Right renal pelvis (tissue), 4 donors: ENCODE results near the gene KMT5B. TPM values are rescaled to one million over a fixed set of nuclear protein-coding genes. Genes with fewer than 3 reads are reported as not detected.

Experiments used
- DNase-seq, 4 donors: peaks; one replicate each; pipeline ENCODE4 v3.0.0-alpha.2; 2013; ENCODE audit warnings: low read depth in 4 of 4, low spot score in 3 of 4, missing footprints in 1 of 4
- polyA plus RNA-seq, 4 donors: library from polyadenylated mRNA; unstranded; fragments of 120-200 nt; gene quantifications; one replicate each; pipeline ENCODE4 v1.2.1, GENCODE V29; 2013; ENCODE audit not compliant: insufficient read length in 4 of 4

Gene KMT5B
- polyA plus RNA-seq, 4 donors = 61.7 to 83.1 (median 80.9) TPM

GRCh38 chr11:68122936-68123539 lies 90.1 kb downstream of the KMT5B start:
- no peak for DNase-seq

GRCh38 chr11:68121067-68121899 lies 91.8 kb downstream of the KMT5B start, which contains the start of gene CHKA:
CHKA (minus strand) TSS chr11:68121388; CDS start chr11:68121177, 211 bp downstream.
- DNase-seq = peak; percentile 84 to 90 (median 88)

DNA sequence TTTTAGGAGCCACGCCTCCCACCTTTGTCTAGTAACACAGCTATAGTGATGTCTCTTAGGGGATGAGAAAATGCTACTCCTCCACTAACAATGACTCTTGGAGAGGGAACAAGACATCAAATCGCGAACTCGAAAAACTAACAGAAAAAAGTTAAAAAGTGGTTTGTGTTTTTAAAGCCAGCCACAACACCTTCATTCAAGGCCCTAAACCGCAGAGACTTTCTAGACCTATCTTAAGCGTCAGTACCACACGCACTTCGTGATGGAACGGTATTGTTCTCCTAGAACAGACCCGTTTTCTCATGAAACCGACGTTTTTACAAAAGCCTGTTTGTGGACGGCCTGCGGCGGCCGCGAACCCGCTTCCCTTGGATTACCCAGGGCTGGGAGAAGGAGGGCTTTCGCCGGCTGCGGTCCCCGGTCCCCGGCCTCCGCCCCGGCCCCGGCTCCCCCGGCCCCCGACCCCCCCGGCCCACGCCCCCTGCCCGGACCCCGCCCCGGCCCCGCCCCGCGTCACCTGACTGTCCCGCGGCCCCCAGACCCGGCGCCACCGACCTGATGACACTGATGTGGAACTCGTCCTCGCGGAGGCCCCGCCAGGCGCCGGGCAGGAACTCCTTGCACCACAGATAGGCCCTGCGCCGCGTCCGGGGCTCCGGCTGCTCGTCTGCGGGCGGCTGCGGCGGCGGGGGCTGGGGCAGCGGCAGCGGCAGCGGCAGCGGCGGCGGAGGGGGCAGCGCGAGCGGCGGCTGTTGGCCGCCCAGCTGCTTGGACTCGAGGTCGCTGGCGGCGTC lies 92.6 kb downstream of the KMT5B start:
- DNase-seq = peak in 1 of 4 donors; percentile 19

DNA sequence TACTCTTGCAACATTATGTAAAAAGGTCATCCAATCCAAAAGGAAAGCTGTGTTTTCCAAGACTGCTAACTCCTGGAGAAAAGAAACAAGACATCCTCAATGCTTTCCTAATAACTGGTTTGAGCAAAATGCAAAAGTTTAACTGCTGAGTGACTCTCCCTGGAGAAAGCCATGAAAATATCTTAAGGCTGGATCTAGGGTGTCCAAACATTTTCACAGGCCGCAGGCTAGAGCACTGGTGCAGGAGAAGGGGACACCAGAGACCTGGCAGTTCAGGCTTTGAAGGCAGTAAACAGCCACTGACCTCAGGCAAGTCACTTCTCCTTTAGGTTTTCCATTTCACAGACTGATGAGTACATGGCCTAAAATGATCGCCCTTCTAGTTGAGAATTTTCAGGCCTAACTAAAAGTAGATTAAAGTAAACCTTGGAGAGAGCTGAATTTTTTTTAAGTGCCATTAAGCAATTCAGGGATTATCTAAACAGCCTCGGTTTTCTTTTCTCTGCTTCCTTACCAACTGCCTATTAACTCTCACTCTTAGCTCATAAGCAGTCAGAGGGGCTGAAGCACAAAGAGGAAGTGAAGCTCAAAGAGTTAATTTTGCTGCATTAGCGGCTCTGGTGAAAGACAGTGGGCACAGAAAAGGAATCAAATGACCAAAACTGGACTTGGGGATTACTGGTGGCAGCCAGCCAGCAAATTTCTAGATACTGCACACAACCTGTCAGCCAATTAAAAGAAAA lies 94.2 kb downstream of the KMT5B start:
- DNase-seq = no peak

GRCh38 chr11:68117853-68118470 lies 95.1 kb downstream of the KMT5B start:
- no peak for DNase-seq

- no peak for DNase-seq
These were observed 96.1 kb downstream of the KMT5B start for GRCh38 chr11:68116974-68117373.

DNA sequence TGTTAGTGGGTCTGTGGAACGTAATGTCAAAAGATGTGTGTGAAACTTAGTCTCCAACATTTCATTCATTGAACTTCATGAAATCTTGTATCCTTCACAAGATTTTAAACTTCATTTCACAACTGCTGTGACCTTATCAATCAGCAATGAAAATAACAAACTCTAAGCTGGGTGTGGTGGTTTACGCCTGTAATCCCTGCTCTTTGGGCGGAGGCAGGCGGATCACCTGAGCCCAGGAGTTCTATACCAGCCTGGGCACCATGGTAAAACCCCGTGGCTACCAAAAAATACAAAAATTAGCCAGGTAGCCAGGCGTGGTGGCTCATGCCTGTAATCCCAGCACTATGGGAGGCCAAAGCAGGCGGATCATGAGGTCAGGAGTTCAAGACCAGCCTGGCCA lies 97.0 kb downstream of the KMT5B start:
- DNase-seq = no peak

GRCh38 chr11:68115285-68115684 lies 97.8 kb downstream of the KMT5B start:
- DNase-seq = no peak

DNA sequence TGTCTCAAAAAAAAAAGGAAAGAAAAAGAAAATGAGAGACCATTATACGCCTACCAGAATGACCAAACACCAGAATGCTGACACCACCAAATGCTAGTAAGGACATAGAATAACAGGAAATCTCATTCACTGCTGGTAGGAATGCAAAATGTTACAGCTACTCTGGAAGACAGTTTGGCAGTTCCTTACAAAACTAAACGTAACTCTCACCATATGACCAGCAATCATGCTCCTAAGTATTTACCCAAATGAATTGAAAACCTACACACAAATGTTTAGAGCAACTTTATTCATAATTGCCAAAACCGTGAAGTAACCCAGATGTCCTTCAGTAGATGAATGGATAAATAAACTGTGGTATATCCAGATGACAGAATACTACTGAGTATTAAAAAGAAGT lies 99.1 kb downstream of the KMT5B start:
- DNase-seq = no peak

DNA sequence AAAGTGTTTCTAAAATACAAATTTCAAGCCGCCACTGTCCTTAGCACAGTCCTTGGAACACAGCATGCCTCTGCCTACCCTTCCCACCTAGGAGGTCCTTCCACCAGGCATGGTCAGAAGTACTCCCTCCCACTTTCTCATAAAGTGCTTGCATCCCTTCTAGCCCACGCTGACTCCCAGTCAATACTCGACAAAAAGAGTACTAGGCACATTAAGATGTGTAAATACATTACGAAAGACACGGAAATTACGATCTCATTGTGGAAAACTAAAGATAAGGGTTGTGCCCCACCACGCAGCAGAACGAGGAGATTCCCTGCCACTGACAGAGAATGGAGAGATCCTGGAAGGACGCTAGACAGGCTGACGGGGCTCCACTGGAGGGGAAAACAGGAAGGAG lies 105.4 kb downstream of the KMT5B start:
- no peak for DNase-seq

DNA sequence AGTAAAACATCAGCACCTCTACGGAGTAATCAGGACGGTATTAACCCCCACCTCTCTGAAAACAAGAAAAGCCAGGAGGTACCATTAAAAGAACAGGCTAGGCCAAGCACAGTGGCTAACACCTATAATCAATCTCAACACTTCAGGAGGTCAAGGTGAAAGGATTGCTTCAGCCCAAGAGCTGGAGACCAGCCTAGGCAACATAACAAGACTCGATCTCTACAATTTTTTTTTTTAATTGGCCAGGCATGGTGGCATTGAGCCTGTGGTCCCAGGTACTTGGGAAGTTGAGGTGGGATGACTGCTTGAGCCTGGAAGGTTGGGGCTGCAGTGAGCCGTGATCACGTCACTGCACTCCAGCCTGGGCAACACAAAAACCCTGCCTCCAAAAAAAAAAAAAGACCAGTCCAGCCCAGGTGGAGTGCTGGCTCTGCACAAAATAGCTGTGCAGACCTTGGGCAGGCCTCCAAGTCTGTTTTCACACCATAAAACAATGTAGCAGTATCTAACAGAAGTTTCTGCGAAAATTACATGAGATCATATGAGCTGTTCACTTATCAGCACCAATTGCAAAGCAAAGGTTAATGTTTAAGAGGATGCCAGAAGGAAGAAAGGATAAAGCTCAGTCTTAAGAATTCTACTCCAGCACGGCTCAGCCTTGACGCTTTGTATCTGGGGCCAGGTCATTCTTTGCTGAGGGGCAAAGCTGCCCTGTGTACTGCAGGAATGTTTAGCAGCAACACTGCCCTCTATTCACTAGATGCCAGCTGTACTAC lies 106.7 kb downstream of the KMT5B start:
- no peak for DNase-seq

Other genes with a start within 250 kb of the KMT5B start
- gene UNC93B1, start 209.2 kb downstream of the KMT5B start, polyA plus RNA-seq = 10 to 100 TPM in 1 of 4 donors, 1 to 10 TPM in 3; 8.0 to 13.8 (median 9.4) TPM
- 1 to 10 TPM; 1.5 to 3.0 (median 2.2) TPM for gene ALDH3B1, start 203.0 kb downstream of the KMT5B start, polyA plus RNA-seq
- gene NDUFS8, start 182.6 kb downstream of the KMT5B start, polyA plus RNA-seq = 100 to 1,000 TPM in 1 of 4 donors, 10 to 100 TPM in 3; 72.0 to 122 (median 81.9) TPM
- gene TCIRG1, start 174.3 kb downstream of the KMT5B start, polyA plus RNA-seq = 10 to 100 TPM; 17.6 to 28.9 (median 20.6) TPM
- 10 to 100 TPM; 30.7 to 48.7 (median 32.0) TPM for gene CHKA, start 91.9 kb downstream of the KMT5B start, polyA plus RNA-seq
- 10 to 100 TPM; 24.7 to 27.5 (median 26.4) TPM for gene C11orf24, start 58.7 kb upstream of the KMT5B start, polyA plus RNA-seq
- 10 to 100 TPM; 39.4 to 58.3 (median 44.3) TPM for gene LRP5, start 99.3 kb upstream of the KMT5B start, polyA plus RNA-seq
- gene PPP6R3, start 247.5 kb upstream of the KMT5B start, polyA plus RNA-seq = 100 to 1,000 TPM in 2 of 4 donors, 10 to 100 TPM in 2; 82.7 to 109 (median 101) TPM